ENCODE results near the gene SIAH2.
A peak's percentile ranks its signal among the peaks of the same experiment; 100 is the strongest.

SIAH2 gene

DNA sequence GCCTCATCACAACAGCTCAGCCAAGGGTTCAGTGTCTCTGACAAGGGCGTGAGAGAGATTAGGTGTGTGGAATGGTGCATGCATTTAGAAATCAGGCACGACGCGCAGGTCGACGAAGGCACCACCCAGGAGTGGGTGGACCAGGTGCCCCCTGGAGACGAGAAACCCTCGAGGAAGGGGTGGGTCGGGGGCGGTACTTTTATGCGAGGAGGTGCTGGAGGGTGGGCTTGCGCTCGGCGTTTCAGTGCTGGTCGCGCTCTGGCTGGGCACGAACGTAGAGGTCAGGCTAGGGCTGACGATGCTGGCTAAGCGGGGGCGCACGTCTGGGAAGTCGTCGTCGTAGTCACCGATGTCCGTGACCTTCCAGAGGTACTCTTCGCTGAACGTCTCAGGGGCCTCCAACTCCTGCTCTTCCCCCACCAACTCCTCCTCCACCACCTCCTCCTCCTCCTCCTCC lies 59.6 kb downstream of the SIAH2 start:
- Histone ChIP-seq H3K4me1 (ENCODE audit: control insufficient read depth, insufficient read depth, low read length, poor library complexity, severe bottlenecking) (no peaks in the 10 kb centered on the region), H3K36me3 (ENCODE audit: control insufficient read depth, insufficient read depth, low read length) (no peaks in the 10 kb centered on the region), H3K9me3 (ENCODE audit: control insufficient read depth, low read length) (peaks cover 4% of the 10 kb centered on the region), H3K4me3 (ENCODE audit: extremely low read depth, insufficient read depth, low read length, poor library complexity, severe bottlenecking) (peak overlapping the region; percentile 51), H3K27ac (ENCODE audit: low read depth, low read length, severe bottlenecking) (peak overlapping the region; percentile 89)
- WGBS, 2 experiments (ENCODE audit: insufficient coverage in 2 of 2), result 49 to 52% methylated on average over 22 to 27 of the region's 29 CpGs

DNA sequence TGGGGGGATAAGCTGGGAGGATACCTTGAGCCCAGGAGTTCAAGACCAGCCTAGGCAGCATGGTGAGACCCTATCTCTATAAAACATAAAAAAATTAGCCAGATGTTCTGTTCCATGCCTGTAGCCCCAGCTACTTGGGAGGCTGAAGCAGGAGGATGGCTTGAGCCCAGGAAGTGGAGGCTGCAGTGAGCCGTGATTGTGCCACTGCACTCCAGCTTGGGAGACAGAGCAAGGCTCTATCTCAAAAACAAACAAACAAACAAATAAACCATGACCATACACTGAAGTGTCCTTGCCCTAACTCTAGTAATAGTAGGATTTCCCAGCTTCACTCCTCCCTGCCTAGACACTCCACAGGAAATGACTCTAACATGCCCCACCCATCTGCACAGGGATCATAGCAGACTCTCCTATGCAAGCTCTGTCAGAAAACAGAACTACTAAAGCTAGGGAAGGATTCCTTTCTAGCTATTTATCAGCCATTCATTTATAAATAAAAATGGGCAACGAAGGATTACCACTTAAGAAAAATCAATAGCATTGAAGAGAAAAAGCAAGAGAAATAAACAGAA lies 63.8 kb downstream of the SIAH2 start:
- Histone ChIP-seq H3K9me3 (ENCODE audit: control insufficient read depth, low read length) (no peaks in the 10 kb centered on the region), H3K4me3 (ENCODE audit: extremely low read depth, insufficient read depth, low read length, poor library complexity, severe bottlenecking) (no peak overlapping the region)
- WGBS, 2 experiments (ENCODE audit: insufficient coverage in 2 of 2), result 80% methylated on average over 1 of the region's 2 CpGs

DNA sequence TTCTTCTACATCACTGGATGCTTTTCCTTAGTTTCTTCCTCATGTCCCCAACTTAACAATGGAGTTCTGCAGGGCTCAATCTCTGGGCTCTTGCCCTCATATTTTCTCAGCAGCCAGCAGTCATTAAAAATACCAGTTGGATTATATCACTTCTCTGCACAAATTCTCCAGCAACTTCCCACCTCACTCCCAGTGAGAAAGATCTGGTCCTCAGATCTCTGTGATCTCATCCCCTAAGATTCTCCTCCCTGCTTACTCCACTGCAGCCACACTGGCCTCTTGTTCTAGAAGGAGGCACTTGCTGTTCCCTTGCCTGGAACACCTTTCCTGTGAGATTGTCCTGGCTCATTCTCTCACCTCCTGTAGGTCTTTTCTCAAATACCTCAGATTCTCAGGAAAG lies 65.3 kb downstream of the SIAH2 start:
- Histone ChIP-seq H3K4me3 (ENCODE audit: extremely low read depth, insufficient read depth, low read length, poor library complexity, severe bottlenecking) (no peak overlapping the region), H3K27ac (ENCODE audit: low read depth, low read length, severe bottlenecking) (no peak overlapping the region), H3K36me3 (ENCODE audit: control insufficient read depth, insufficient read depth, low read length) (no peaks in the 10 kb centered on the region), H3K4me1 (ENCODE audit: control insufficient read depth, insufficient read depth, low read length, poor library complexity, severe bottlenecking) (peaks cover 3% of the 10 kb centered on the region), H3K9me3 (ENCODE audit: control insufficient read depth, low read length) (peaks cover 8% of the 10 kb centered on the region)

More for the DNA sequence above, 63.8 kb downstream of the SIAH2 start:
- H3K36me3 ChIP-seq (ENCODE audit: control insufficient read depth, insufficient read depth, low read length), result no peaks in the 10 kb centered on the region
- H3K4me1 ChIP-seq (ENCODE audit: control insufficient read depth, insufficient read depth, low read length, poor library complexity, severe bottlenecking), result peaks cover 3% of the 10 kb centered on the region
- H3K27ac ChIP-seq (ENCODE audit: low read depth, low read length, severe bottlenecking), result no peak overlapping the region

DNA sequence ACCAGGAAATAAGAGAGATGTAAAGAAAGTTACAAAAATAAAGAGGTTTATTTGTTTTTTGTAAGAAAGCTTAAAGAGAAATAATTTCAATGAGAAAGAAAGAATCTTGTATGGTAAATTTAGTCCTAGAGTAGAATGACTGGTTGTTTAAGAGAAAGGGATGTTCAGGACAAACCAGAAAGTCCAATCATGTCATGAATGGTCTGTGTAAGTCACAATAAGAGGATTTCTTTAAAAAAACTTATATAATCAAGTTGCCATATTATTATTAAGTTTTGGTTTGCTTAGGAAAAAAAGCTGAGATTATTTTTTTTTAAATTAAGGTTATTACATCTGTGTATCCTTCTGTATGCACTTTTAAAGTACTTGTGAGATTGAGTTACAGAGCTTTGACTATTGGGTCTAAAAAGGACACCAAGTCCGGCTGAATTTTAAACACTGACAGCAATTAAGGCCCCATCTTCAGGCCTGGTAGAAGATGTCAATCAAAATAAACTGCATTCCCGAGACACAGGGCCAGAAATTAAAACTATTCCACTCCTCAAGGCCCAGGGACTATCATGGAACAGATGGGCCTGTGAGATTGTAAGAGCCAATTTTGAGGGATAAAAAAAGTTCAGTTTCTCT lies 71.4 kb downstream of the SIAH2 start:
- H3K9me3 ChIP-seq (ENCODE audit: control insufficient read depth, low read length), result peaks cover 18% of the 10 kb centered on the region
- no peaks in the 10 kb centered on the region for H3K36me3 ChIP-seq (ENCODE audit: control insufficient read depth, insufficient read depth, low read length)
- H3K4me1 ChIP-seq (ENCODE audit: control insufficient read depth, insufficient read depth, low read length, poor library complexity, severe bottlenecking), result no peaks in the 10 kb centered on the region
- 100% methylated on average over 1 of the region's 2 CpGs for WGBS, 2 experiments (ENCODE audit: insufficient coverage in 2 of 2)
- no peak overlapping the region for H3K4me3 ChIP-seq (ENCODE audit: extremely low read depth, insufficient read depth, low read length, poor library complexity, severe bottlenecking)
- H3K27ac ChIP-seq (ENCODE audit: low read depth, low read length, severe bottlenecking), result no peak overlapping the region

Measured in mesodermal cell (in vitro differentiated cells).